ENCODE results near the gene SREBF2.
"Not testable (repeated sequence)": the region's sequence is repeated elsewhere in the genome, so short reads cannot be mapped to it uniquely, and the experiment has no call there.

SREBF2 gene

DNA sequence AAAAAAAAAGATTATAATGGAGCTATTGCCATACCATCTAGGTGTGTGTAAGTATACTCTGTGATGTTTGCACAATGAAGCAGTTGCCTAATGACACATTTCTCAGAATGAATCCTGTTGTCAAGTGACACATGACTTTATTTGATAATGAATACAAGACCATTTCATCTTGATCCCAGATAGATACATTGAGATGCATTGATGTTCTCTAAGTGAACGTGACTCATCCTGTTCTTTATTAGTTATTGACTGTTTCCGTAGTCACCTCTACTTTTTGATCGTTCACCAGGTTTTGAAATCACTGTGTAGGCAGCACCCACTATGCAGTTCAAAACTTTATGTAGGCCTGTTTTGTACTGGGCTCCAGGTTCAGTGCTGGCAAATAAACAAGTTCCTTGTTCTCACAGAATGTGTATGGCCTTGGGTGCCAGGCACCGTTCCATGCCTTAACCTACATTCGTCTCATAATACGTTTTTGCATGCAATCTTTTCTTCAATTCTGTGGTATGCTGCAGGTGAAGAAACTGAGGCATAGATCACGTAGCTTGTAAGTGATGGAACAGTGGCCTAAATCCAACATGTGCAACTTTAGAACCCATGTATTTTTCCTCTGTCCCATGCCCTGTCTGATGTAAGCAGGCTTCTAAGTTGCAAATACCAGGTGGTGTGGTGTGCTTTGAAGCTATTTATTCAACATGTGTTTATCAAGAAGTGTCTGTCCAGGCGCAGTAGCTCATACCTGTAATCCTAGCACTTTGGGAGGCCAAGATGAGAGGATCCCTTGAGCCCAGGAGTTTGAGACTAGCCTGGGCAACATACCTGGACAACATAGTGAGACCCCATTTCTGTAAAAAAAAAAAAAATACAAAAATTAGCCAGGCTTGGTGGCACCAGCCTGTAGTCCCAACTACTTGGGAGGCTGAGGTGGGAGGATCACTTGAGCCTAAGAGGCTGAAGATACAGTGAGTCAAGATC is 10.4 kb downstream of the SREBF2 start:
- no peak for DNase-seq

DNA sequence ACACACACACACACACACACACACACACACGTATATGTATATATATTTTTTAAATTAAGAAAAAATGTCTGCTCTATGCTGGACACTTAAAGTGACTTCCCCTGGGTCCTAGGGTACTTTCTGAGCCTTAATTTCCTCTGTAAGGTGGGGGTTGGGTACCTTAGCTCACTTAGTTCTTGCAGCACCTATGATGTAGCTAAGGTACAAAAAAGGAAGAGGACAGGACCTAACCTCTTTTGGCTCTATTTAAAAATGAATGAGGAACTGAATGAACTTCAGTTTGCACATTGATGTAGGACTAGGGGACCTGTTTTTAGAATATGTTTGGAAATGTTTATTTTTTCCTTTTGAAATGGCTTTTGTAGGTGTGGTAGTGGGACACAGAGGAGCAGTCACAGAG is 11.1 kb downstream of the SREBF2 start:
- no peak for DNase-seq

DNA sequence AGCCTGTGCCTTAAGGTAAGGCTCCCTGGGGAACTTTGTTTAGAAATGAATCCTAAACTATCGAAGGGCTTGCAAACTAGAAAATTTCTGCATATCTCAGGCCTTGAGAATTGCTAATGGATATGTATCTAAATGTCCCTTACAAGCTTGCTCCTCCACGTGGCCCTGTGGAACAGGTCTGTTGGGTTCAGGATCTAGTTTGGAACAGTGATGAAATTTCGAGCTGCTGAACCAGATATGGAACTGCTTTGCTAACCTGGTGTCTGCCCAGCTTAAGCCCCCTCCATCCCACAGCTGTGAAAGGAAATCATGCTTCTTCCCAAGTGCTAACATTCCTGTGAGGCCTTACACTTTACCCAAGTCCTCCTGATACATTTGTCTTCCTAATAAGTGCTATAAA is 11.6 kb downstream of the SREBF2 start:
- DNase-seq: no peak

DNA sequence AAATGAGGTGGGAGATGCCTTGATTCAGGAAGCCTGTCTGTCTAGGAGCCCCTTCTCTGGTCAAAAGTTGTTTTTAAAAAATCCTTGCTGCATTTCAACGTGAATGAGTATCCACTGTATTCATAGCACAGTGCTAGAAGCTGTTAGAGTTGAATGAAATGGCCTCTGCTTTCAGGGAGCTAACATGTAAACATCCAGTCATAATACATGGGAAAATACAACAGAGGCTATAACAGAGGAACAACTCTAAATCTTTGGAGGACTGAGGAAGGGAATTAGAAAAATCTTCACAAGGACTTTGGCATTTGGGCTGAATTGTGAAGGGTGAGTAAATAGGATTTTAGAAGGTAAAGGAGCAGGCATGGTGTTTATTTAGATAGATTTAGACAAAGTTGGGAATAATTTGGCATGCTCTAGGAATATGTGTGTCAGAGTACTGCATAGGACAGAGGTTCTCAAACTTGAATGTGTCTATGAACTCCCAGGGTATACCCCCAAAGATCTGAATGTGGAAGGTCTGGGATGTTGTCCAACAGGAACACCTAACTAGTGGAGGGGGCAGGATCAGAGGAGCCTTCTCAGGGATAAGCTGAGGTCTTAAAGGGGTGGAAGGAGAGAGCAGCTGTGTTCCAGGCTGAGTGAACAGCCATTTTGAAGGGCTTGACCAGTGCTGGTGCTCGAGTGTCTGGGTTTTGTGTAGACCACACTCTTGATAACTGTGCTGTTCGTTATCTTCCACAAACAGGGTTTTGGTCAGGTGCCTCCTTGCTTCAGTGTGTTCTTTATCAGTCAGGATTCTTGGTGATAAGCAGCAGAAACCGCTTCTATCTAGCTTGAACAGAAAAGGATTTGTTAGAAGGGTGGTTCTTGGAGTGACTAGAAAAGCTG is 12.7 kb downstream of the SREBF2 start:
- DNase-seq: no peak

DNA sequence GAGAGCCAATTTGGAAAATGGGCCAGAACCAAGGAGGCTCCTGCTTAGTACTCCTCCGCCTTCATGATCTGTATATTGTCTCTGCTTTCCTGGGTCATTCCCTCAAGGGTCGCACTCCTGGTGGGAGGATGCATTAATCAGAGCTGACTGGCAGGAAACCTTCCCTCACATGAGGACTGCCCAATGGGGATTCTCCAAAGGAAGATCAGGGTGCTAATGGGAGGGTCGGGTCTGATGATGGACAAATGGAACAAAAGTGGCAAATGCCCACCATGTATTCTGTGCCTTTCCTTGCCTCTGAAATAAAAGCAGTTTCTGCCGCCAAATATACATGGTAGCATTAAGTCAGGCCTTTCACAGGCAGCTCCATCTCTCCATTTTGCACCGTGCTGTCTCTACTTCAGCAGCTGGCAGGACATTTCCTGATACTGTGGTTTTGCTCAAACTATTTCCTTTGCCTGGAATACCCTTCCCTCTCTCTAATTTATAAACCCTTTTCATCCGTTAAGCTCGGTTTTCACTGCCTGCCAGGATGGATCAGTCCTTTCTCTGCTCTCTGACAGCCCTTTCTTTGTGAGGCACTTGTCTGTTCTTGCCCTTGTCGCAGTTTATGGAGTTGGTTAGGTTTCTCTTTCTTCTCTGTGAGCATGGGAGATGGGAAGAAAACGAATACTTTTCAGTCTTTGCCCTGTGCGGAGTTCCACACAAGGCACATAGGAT is 13.5 kb downstream of the SREBF2 start:
- no peak for DNase-seq

DNA sequence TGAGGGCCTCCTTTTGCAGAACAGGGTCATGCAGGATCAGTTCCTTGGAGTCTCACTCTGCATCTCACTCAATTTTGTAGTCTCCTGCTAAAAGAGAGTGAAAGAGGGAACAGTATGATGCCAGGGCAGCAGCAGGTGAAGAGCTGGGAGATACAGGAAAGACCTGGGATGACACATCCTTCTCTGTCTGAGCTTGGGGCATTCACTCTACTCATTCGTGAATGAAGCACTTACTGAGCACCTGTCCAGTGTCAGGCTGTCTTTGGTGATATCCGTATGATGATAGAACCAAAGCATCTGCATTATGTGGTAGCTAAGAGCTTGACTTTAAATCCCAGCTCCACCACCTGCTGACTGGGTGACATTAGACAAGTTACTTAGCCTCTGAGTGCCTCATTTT is 14.4 kb downstream of the SREBF2 start:
- DNase-seq: no peak

DNA sequence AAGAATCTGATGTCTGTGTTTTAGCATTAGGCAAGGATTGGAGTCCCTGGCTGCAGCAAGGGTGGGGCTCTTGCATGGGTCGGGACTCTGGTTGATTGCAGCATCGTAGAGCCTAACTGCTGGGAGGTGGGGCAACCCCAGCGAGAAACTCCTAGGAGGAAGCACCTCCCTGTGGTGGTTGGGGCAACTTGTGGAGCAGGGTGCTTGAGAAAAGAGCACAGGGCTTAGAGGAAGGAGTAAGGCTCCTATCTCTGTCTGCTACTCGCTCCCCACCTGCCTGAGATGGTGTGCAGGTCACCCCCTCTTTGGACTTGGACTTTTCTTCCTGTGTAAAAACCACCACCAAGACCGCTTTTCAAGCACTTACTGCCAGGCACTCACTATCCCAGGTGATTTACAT is 15.6 kb downstream of the SREBF2 start:
- DNase-seq: no peak

DNA sequence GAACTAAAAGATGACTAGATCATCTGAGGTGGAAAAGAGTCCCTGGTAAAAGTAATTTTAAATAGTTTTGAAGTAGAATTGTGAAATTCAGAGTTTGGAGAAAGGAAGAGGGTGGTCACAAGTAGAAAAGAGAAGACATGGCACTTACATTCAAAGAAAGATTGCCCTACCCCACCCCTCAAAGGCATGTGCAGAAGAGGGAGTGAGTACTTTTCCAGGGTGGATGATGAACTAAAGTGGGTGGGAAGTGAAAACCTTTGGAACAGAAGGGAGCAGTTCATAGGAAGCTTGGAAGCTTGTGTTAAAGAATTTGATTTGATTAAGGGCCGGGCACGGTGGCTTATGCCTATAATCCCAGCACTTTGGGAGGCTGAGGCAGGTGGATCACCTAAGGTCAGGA is 23.6 kb downstream of the SREBF2 start:
- no peak for DNase-seq

DNA sequence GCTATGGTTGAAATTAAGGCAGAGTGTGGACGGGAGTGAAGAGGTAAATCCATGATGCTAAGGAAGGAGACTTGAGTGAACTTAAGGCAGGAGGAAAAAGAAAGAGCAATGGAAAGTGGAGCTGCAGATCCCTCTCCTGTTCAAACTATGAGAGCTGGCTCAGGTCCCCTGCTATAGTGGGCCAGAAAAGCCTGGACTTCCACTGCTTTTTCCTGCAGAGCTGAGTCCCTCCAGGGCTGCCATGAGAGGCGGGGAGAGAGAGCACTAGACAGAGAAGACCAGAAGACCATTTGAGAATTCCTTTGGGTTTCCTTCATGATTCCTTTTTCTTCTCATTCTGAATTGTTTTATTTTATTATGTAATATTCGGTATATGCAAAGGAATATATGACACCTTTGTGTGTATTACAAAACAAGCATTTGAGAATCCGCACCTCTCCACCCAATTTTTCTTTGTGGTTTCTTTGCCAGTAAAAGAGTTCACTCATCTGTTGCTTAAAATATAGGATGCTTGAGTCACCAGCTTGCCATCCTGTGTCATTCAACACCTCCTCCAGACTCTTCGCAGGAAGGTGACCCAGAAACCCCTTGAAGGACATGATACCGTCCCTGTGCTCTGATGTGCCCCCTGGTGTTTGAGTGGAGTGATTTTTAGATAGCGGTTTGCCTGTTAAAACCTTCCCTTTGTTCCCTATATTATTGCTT is 24.4 kb downstream of the SREBF2 start:
- DNase-seq: no peak

DNA sequence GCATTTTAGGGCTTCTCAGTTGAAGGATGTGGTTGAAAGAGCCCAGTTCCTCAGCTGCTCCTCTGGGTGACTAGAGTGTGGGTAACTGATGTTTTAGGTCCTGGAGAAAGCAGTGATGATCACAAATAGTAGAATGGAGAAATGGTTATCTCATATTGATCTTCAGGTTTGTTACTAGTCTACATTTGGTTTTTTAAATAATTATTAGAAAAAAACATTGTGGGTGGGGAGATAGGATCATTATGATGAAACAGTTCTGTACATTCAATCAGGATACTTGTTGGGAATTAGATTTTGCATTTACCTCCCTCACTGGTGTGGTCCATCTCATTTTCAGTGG is 24.9 kb downstream of the SREBF2 start:
- no peak for DNase-seq

DNA sequence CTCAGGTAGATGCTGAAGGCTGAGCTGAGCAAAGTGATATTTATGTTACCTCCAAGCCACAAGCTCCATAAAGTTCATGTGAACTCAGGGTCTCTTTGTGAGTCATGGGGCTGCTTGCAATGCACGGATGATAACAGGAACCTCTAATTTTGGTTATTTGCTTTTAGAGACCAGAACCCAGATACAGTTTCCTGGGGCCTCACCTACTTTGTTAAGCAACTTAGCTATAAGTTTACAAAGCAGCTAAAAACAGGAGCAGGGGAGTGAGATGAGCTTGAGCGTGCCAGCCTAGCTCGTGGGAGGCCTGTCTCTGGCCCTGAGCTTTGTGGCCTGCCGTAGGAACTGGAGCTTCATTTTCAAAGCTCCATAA is 29.2 kb downstream of the SREBF2 start:
- no peak for DNase-seq

DNA sequence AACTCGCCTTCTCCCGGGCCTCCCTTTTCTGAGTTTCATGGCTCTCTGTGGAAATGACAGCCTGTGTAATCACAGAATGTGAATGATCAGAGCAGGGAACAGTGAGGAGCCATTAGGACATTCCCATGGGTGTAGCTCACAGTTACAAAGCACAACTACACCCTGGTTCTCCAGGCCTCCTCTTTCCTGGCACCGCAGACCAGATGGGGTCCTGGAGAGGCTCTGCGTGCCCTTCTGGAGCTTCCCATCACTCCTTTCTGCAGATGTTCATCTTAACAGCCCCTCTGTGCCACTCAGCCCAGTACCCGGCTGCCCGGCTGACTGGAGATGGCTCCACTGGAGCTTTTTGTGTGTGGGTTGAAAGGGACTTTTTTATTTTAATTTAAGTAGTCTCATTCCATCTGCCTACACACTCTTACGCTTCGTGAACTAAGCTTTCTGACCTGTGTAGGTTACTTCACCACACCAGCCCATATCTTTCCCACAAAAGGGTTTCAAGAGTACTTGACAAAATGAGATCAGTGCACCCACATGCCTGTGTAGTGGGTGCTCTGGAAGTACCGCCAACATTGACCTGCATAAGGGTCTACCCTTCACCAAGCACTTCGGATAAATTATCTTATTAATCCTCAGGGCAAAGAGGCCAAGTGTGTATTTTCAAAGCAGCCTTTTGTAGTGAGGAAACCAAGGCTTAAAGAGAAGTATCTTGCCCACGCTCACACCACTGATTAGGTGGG is 29.8 kb downstream of the SREBF2 start:
- DNase-seq: no peak

DNA sequence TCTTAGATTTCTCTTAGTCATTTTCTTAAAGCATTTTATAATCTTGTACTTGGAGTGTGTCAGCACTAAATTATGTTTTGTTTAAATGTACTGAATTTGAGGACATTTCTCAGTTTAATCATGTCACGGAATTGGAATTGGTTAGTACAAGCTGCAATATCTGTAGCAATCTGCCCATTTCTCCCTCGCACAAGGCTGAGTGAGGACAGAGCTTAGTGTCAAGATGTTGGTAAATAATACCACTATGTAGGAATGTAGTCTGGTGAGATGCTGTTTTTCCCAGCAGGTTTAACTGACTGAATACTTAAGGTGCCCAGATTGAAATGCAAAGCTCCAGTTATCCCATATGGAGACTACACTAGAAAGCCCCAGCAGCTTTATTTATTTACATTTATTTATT is 30.6 kb downstream of the SREBF2 start:
- DNase-seq: no peak

DNA sequence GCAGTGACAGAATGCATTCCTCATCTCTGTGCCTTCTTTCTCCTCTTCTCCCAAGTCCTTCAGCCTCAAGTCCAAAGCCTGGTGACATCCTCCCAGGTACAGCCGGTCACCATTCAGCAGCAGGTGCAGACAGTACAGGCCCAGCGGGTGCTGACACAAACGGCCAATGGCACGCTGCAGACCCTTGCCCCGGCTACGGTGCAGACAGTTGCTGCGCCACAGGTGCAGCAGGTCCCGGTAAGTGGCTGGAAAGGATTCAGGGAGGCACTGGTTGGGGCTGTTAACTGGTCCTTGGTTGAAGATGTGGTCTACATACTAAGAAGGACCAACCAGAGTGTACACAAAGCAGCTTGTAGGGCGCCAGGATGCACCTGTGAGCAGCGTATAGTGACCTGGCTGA is 35.7 kb downstream of the SREBF2 start:
- no peak for DNase-seq

DNA sequence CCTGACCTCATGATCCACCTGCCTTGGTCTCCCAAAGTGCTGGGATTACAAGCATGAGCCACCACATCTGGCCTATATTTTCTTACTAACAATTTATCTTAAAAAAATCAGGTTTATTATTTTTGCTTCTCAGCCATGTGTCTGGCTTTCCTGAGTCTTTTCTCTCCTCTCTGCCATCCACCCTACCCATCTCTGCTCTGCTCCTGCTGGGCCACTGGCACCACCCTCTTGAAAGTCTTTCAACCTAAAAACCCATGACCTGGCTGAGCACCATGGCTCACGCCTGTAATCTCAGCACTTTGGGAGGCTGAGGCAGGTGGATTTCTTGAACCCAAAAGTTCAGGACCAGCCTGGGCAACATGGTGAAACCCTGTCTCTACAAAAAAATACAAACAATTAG is 37.2 kb downstream of the SREBF2 start:
- not testable (repeated sequence) for DNase-seq

DNA sequence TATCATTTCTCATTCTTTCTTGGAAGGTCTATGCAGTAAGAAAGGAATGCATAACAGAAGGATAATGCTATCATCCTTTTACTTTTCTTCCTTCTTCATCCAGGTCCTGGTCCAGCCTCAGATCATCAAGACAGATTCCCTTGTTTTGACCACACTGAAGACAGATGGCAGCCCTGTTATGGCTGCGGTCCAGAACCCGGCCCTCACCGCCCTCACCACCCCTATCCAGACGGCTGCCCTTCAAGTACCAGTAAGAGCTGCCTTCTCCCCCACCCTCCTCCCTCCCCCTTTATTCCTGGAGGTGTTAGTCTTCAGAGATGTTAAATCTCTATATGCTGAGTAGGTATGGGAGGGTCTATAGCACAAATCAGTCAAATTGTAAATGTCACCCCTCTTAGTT is 37.9 kb downstream of the SREBF2 start:
- DNase-seq: no peak

DNA sequence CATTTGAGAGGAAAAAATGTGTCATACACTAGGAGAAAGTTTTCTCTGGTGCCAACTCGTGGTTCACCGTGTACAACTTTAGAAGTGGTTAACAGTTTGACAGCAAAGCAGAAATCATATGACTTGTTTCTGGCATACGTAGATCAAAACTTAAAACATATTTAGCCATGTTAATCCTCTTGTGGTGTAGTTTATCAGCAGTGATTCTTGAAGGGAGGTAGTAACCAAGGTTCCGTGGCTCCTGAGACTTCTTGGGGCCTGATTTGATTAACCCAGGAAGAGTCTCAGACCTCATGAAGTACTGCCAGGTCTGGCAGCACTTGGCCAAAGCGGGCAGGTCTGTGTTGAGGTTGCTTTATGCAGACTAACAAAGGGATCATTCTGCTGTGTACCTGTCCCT is 40.5 kb downstream of the SREBF2 start:
- no peak for DNase-seq

DNA sequence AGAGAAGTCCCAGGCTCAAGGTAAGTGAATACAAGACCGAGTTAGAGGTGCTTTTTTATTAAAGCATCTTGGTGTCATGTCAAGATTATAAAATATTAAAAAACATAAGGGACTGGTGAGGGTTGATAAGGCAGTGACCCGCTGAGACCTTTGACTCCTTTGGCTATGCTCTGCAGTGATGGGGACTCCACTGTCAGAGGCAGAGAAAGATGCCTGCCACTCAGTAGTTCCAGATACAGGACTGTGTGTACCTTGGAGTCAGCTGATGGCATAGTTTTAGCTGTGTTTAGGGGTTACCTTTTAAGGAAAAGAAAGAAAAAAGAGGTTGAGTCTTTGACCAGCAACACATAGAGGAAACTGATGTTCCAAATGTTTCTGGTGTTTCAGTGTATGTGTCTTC is 41.2 kb downstream of the SREBF2 start:
- DNase-seq: no peak

DNA sequence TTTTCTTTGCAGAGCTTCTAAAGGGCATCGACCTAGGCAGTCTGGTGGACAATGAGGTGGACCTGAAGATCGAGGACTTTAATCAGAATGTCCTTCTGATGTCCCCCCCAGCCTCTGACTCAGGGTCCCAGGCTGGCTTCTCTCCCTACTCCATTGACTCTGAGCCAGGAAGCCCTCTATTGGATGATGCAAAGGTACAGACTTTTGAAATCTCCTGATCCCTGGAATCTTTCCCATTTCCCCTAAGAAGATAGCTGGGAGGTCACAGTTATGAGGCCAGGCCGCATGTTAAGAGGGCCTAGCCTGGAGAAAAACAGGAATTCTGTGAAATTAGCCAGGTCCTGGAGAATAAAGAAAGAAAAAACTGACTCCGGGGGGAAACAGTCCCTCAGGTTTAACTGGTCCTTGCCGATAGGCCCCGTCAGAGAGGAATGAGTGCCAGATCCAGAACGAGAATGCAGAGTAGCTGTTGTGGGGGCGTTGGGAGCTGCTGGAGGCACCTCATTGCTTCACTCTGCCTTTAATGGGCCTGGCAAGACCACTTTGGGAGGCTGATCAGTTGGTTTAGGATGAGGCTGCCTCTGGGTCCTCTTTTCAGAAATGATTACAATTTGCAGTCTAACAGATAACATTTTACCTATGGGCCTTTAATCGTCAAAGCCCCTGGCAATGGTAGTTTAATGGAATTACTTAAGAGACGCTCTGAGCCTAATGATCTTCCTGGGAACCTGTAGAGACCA is 42.8 kb downstream of the SREBF2 start:
- DNase-seq: no peak

DNA sequence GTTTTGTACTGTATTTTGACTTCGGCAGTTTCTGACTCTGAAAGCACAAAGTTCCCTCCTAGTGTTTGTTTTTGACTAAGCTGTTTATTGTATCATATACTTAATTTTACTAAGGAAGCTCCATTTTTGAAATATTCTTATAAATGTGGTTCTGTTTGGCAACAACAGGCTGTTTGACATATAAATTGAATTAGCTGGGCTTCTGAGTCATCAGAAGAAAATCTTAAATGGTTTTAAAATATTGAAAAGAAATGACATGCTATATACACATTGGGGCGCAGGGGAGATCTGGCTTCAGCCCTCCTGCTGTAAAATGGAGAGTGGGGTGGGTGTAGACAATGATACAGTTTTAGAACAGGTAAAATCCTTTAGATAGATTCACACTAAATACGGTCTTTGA is 43.4 kb downstream of the SREBF2 start:
- no peak for DNase-seq

DNA sequence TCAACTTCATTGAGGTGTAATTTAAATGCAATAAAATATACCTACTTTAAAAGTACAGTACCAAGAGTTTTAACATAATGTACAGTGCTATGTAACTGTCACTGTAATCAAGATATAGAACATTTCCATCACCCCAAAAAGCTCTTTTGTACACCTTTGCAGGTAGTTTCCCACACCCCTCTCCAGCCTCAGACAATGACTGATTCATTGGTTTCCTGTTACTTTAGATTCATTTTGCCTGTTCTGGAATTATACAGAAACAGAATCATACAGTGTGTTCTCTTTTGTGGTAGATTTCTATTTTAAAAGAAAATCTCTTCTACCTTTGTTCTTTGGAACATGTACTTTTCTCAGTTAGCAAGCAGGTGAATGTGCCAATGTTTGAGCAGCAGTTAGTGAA is 43.8 kb downstream of the SREBF2 start:
- peak in 1 of 2 experiments; percentile 9 for DNase-seq

Data from NCI-H2081 (cell line).